ENCODE data around the gene MLXIP.

MLXIP gene

DNA sequence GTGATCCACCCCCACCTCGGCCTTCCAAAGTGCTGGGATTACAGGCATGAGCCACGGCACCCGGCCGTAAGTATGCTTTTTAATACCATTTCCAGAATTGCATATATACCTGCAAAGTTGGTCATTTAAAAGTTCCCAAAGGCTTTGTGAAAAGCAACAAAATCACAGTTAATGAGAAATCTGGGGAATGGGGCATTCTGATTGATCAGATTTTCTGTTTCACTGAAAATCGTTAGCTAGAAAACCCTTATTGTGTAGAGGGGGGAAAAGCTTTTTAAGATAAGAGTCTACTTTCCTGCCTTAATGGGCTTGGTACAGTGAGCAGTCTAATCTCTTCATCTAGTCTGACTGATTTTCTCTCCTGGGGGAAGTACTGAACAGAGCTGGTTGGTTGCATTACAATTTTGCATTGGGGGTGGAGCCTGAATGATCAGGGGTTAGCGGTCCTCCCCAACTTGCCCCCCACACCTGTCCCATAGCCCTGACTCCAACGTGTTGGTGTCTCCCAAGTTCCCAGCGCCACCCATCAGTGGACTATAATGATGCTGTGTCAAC is 71.6 kb downstream of the MLXIP start:
- no peak for DNase-seq (ENCODE audit: low read depth in 2 of 2)
- TF ChIP-seq CTCF (IDR thresholded peaks at IDR 0.05; ENCODE audit: low read depth, low read length), result no peak
- H3K4me3 ChIP-seq (replicated peaks in 1 of 2; ENCODE audit: low read depth in 2 of 2, low read length in 2 of 2), result no peak overlapping the region

- no peak for TF ChIP-seq CTCF (IDR thresholded peaks at IDR 0.05; ENCODE audit: low read depth, low read length)
- DNase-seq (ENCODE audit: low read depth in 2 of 2), result no peak
- no peak overlapping the region for H3K4me3 ChIP-seq (replicated peaks in 1 of 2; ENCODE audit: low read depth in 2 of 2, low read length in 2 of 2)
Measured at GRCh38 chr12:122152754-122153153, 74.2 kb downstream of the MLXIP start.

- no peak for DNase-seq (ENCODE audit: low read depth in 2 of 2)
- H3K4me3 ChIP-seq (replicated peaks in 1 of 2; ENCODE audit: low read depth in 2 of 2, low read length in 2 of 2), result no peak overlapping the region
- no peak for TF ChIP-seq CTCF (IDR thresholded peaks at IDR 0.05; ENCODE audit: low read depth, low read length)
Measured at GRCh38 chr12:122155705-122156104, 77.1 kb downstream of the MLXIP start.

DNA sequence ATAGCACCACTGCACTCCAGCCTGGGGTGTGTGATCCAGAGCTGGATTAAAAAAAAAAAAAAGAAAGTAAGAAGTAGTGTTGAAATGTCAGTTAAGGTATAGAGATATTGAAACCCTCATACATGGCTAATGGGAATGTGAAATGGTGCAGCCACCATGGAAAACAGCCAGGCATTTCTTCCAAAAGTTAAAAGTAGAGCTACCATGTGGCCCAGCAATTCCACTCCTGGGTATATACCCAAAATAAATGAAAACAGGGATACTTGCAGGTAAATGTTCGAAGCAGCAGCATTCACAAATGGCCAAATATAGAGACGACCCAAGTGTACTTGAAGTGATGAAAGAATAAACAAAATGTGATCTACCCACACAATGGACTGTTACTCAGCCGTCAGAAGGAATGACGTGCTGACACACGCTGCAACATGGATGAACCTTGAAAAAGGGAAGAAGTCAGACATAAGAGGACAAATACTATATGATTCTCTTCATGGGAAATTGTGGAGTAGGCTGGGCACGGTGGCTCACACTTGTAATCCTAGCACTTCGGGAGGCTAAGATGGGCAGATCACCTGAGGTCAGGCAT is 80.2 kb downstream of the MLXIP start:
- no peak overlapping the region for H3K4me3 ChIP-seq (replicated peaks in 1 of 2; ENCODE audit: low read depth in 2 of 2, low read length in 2 of 2)
- DNase-seq (ENCODE audit: low read depth in 2 of 2), result no peak
- no peak for TF ChIP-seq CTCF (IDR thresholded peaks at IDR 0.05; ENCODE audit: low read depth, low read length)

DNA sequence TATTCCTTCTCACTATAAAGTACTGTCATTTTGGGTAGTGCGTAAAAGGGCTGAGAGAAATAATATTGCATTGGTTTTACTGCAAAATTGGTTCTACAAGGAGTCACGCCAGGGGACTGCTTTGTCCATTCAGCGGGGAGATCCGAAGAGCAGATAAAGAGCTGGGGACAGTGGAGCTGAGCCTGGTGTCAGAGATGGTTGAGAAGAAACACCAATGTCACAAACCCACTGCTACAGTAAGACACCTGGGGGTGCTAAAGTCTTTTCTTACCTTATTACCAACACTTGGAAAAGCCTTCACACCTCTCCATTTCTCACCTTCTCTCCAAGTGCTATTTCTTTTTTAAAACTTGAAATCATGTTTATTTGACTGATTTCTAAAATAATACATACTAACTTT is 81.3 kb downstream of the MLXIP start:
- TF ChIP-seq CTCF (IDR thresholded peaks at IDR 0.05; ENCODE audit: low read depth, low read length), result no peak
- H3K4me3 ChIP-seq (replicated peaks in 1 of 2; ENCODE audit: low read depth in 2 of 2, low read length in 2 of 2), result no peak overlapping the region
- no peak for DNase-seq (ENCODE audit: low read depth in 2 of 2)

DNA sequence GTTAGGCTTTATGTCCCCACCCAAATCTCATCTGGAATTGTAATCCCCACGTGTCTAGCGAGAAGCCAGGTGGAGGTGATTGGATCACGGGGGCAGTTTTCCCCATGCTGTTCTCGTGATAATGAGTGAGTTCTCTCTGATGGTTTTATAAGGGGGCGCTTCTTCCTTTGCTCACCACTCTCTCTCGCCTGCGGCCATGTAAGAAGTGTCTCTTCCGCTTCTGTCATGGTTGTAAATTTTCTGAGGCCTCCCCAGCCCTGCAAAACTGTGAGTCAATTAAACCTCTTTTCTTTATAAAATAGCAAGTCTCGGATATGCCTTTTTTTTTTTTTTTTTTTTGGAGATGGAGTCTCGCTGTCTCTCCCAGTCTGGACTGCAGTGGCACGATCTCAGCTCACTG is 82.2 kb downstream of the MLXIP start:
- H3K4me3 ChIP-seq (replicated peaks in 1 of 2; ENCODE audit: low read depth in 2 of 2, low read length in 2 of 2), result no peak overlapping the region
- no peak for TF ChIP-seq CTCF (IDR thresholded peaks at IDR 0.05; ENCODE audit: low read depth, low read length)
- DNase-seq (ENCODE audit: low read depth in 2 of 2), result no peak

GRCh38 chr12:122161682-122162081 is 83.1 kb downstream of the MLXIP start:
- no peak for DNase-seq (ENCODE audit: low read depth in 2 of 2)
- no peak for TF ChIP-seq CTCF (IDR thresholded peaks at IDR 0.05; ENCODE audit: low read depth, low read length)
- H3K4me3 ChIP-seq (replicated peaks in 1 of 2; ENCODE audit: low read depth in 2 of 2, low read length in 2 of 2), result no peak overlapping the region
